HG02642 (cell line): ENCODE results near the gene CXCL12.

Source experiments
- ATAC-seq: cut with Tn5 transposase; IDR thresholded peaks from one replicate; pipeline ENCODE4 v1.9.1; 2021; ENCODE audit warnings: mild to moderate bottlenecking; ENCODE audit not compliant: unreplicated experiment, poor library complexity

Gene CXCL12

DNA sequence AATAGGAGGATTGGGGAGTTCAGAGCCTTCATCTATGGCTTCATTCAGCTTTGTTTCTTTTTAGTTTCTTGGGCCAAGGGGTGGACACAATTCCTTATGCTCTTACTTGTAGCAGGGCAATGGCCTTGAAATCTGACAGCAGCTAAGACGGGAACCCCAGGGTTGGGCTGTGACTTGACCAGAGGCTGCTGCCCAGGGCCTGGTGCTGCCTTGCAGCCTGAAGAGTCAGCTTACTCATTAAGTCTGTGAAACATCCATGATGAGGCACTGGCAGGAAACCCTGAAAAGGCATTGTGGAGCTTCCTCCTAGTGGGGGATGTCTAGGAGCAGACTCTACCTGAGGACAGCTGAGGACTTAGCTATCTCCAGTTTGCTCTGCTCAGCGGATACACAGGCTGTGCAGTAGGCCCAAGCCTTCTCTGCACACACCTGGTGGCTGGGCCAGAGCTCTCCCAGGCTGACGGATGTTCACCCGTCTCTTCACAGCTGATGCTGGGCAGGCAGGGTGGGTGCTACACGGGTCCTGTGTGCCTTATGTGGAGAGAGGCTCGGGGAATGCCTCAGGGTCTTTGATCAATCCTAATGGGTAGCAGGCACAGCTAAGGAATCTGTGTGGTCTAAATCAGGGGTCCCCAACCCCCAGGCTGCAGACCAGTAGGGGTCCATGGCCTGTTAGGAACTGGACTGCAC is 17.8 kb downstream of the CXCL12 start:
- ATAC-seq, result no peak

DNA sequence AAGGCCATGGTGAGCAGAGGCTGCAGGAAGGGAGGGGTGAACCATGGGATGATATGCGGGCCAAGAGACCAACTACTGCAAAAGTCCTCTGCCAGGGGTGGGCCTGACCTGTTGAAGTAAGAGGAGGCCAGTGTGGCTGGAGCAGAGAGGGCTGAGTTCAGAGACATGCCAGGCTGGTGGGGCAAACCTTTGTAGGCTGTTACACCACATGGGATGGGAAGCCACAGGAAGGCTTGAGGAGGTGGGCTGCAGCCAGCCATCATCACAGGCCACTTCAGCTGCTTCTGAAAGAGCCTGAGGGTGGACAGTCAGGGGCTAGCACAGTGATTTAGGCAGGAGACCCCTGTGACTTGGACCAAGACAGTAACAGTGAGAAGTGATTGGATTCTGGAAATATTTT is 20.3 kb downstream of the CXCL12 start:
- ATAC-seq, result no peak

DNA sequence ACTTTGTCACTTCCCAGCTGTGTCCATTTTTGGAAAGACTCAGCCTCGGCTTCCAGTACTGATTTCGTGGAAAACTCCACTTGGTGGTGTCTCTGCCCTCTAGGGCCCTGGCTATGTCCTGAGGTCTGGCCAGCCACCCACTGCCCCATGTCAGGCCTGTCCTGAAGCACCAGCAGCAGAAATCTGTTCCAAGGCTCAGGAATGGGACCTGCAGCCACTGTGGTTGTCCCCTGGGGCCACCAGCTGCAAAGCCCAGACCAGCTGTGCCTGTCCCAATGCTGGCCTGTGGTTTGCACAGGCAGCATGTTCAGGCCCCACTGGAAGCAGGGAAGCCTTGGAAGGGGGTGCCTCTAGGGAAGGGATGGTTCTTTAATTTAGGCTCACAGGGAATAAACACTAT is 21.2 kb downstream of the CXCL12 start:
- ATAC-seq, result no peak

DNA sequence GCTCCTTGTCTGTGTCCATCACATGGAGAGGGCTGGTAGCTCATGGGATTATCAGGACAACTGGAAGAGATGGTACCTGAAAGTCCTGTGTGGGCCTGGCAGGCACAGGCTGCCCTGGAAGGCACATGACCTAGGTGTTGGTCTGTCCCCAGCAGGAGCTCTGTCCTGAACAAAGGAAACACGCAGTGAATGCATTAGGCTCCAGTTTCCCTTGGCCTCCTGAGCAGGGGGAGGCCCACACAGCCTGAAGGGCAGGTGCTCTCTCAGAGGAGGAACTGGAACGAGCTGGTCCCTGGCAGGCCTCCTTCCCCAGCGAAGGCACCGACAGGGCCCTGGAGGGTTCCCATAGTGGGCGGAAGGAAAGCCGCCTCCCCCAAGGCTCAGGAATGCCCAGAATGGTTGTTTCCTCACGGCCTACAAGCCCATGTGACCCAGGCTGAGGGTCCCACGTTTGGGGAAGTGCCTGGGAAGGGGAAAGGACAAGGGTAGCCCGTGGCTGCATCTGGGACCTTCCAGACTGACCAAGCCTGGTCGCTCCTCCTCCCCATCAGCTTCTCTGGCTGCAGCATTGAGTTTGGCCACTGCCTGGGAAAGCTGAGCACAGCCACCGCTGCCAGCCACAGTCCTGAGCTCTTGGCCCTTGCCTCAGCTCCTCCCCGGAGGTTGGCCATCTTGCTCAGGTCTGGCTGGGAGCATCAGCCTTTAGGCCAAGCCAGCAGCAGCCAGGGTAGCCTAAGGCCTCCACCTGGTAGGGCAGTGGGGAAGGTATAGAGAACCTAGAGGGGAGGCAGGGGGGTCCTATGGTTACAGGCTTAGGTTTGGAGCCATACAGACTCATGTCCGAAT is 21.8 kb downstream of the CXCL12 start:
- ATAC-seq, result no peak

DNA sequence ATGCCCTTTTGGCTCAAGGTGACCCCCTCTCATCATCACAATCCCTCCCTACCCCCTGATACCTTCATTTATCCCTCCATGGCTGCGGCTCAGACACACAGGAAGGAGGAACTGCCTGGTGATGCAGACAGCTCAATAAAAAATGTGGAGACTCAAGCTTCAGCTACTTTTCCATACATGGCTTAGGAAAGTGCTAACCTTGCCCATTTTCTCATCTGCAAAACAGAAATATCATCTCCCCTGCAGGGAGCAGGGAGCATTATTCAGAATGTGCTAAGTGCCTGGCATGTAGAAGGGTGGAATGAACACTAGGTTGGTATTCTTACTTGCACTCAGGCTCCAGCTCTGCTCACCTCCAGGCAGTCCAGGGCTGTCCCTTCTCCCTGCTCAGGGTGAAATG is 23.8 kb downstream of the CXCL12 start:
- ATAC-seq, result no peak

DNA sequence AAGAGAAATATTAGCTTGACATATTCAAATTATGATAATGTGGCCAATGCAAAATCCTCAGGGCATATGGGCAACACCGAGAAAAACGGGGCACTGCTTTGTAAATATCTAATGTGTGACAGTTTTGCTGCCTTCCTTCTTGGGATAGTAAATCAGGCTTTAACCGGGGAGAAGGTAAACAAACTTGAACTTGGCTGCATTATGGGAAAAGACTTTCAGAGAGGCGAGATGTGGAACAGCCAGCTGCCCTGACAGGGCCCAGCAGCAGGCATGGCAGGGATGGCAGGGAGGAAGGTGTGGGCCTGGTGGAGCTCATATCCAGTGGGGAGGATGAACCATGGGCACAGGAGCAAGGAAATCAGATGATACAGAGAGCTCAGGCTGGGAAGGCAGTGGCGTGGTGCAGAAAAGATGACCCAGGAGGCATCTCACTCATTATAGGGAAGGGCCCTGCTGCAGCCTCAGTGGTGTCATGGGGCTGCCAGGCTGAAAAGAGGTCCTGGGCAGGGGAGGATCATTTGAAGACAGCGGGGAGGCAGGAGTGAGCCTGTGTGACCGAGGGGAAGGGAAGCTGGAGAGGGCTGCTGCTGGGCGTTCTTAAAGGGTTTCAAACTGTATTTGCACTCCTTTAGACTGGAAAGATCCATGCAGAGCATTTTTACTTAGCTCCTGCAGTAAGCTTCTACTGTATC is 26.7 kb downstream of the CXCL12 start:
- ATAC-seq, result no peak

DNA sequence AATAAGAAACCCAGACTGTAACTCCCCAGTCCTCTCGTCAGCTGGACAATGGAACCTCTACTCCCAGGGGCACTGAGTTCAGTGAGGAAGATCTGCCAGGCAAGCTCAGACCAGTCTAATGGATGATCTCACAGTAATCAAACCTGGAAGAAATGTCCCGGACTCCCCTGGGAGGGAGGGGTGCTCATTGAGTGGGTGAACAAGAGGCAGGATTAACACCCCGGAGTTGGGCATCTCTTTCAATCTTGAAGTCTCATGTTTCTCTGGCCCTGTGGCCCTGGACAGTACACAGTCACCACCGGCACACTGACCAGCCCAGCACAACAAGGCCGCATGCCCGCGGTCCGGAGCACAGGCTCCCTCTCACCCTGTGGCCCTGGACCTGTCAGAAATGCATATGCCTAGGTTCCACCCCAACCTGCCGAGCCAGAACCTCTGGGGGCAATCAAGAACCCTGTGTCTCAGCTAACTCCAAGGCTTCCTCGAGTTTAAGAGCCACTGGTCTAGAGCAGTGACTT is 27.8 kb downstream of the CXCL12 start:
- ATAC-seq, result no peak

DNA sequence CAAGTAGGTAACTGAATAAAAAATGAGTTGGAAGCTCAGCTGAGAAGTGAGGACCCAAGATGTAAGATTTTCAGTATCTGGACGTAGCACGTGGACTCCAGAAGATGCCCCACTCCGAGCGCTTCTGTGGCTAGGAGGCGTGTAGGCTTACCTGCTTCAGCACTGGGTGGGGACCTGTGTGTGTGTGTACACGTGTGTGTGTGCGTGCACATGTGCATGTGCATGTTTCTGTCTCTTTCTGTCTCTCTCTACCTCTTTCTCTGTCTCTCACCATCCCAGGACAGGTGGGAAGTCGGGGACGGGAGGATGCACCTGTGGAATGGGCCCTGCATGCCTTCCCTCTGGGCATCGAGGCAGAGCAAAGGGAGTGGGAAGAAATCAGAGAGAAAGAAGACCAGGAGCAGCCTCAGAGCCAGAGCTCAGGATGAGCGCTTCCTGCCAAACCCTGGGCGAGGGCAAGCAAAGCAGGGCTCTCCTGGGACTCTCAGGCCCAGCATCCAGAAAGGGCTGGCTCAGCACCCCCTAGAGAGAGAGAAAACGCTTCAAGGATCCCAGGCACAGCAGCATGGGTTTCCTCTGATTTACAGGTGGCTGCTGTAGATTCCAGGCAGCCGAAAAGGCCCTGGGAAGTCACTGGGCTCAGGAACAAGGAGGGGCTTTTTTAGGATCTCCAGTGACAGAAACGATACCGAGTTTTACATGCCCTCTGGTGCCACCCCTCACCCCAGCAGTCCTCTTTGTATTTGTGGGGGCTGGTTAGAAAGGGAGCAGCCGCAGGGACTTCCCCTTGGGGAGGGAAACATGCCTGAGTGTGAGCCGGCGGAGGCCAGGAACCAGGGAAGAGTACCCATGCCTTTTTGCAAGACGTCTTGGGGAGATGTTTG is 28.5 kb downstream of the CXCL12 start:
- ATAC-seq, result no peak

DNA sequence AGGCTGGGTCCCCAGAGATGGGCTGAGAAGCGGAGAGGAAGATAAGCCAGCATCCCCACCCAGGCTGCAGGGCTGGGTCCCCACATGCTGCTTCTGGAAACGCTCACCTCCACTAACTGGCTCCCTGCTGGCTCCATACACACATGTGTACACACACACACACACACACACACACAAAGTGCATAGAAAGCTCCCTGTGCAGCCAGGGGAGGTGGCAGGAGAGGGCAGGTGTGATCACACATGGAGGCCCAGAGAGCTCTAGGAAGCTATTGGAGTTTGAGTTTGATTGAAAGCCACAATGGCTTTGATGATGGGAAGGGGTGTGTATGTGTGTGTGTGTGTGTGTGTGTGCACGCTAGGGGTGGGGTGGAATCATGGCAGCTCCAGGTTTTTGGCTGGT is 29.3 kb downstream of the CXCL12 start:
- ATAC-seq, result no peak

DNA sequence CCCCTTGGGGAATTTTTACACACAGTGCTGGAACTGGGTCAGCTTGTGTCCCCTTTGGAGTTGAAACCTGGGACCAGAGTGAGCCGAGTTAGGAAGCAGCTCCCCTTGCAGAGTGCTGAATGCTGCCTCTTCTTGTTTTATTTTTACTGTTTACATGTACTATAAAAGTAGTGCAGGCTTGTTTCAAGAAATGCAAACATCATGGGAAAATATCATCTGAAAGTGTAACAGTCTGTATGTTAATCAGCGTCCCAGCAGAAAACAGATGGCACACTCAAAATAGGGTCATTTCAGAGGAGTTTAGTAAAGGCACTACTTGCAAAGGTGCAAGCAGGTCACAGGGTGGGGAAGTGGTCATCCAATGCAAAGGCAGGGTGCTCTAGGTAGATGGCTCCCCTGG is 30.1 kb downstream of the CXCL12 start:
- no peak for ATAC-seq

DNA sequence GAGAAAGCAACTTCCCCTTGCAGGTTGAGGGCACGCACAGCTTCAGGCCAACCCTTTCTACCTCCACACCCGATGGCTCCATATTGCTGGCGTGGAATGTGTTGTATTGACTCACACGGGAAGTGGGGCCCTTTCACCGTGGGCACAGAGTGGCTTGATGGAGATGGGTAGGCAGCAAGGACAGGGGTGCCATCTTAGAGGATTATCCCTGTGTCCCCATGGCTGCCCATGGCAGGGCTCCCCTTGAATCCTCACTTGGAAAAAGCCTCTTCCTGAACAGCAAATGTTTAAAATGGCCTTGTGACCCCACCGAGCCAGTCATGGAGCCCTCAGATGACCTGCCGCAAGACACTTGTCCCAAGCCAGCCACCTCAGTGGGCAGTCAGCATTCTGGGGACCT is 31.2 kb downstream of the CXCL12 start:
- no peak for ATAC-seq

DNA sequence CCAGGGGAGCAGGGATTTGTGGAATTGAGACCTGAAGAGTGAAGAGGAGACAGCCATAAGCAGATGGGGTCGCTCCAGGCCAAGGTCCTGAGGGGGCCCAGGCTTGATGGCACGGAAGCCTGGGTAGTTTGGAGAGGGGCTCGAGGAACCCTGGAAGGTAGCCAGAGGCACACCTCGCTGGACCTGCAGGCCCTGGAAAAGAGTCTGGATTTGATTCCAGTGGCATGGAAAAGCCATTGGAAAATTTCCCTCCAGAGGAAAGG is 31.8 kb downstream of the CXCL12 start:
- no peak for ATAC-seq

DNA sequence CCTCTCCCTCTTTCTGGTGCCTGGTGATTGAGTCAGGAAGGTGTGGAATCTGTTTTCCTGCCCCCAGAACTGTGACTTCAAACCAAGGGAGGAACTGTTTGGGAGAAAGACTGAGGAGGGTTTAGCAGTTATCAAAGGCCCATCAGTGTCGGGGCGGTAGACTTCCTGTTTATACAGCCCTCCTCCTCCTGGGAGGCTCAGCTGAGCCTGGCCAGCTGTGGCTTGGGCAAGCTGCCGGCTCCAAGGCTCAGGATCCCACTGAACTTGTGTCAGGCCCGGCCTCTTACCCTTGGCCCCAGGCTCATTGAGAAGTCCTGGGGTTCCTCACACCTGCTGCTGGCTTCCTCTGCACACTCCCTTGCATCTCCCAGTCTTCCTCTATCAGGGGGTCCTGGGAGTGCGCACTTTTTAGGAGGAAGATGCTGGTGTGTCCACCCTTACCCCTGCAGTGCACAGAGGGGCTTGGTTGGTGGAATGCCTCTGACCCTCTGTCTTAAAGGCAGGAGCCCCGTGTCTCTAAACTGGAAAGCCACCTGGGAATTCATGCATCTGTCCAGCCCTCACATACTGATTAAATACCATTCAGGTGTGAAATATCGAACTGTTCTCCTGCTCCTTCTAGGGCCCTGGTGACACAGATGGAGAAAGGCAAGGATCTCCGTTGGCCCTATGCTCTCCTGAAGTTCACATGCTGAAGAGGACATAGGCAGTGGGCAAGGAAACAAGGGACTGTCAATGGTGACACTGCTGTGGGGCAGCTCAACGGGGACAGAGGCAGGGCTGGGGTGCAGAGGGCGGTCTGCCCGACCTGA is 32.4 kb downstream of the CXCL12 start:
- ATAC-seq, result no peak

DNA sequence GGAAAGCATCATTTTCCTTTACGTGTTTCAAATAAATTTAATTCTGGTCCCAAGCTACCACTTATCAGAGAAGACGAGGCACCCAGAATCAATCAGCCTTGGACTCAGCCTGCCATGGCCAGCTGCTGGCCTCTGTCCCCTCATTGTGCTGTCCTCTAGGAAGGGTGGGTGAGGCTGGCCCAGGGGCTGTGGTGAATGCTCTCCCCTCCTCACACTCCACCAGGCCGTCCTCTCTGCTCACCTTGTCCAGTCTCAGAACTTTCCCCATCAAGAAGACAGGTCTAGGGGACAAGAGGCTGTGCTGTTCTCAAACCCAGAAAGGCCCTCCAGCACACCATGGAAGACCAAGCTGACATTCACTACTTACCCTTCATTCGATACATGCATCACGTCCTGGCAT is 36.4 kb downstream of the CXCL12 start:
- no peak for ATAC-seq

DNA sequence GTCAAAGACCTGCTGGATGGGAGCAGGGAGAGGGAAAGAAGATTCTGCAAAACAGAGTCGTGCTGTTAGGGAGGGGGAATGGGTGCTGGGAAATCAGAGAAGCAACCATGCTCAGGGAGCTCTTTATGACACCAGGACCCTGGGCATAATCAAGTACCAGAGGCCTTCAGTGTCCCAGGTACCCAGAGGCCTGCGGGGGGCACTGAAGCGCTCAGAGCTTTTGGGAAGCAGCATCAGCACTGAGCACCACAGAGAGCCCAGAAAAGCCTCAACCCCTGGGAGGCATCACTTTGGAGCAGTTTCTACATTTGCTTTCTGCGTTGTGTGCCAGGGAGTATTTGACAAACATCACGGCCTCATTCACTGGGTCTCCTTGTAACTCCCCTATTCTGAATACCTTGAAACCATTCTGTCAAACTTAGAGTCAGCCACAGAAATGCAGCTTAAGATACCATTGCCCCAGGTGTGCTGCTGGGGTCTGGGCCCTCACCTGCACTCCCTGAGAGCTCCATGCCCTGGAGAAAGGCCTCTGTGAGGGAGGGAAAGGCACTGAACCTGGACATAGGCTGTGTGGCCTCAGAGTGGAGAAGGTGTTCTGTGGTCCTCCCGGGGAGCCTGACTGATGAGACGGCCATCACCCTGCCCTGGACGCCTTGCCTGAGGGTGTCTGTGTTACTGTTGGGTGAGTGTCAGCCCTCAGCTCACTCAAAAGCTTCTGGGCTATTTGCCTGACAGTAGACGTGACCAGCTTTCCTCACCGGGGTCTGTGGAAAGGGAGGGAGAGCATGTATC is 37.1 kb downstream of the CXCL12 start:
- ATAC-seq, result no peak

DNA sequence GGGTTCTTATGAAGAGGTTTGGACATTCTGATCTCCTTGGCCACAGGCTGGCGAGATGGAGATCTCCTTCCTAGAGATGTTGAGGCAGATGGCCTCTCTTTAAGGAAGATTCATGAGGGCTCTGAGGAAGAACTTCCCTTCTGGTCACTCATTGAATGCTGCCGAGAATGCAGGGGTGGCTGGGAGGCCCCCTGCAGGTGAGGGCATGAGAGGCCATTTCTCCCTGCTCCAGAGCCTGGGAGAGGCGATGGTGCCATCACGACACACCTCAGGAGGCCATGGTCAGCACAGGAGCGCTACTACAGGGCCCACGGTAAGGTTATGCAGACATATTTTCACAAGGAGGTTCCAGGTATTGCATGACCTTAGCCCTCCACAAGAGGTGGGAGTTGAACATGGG is 40.2 kb downstream of the CXCL12 start:
- ATAC-seq, result no peak

DNA sequence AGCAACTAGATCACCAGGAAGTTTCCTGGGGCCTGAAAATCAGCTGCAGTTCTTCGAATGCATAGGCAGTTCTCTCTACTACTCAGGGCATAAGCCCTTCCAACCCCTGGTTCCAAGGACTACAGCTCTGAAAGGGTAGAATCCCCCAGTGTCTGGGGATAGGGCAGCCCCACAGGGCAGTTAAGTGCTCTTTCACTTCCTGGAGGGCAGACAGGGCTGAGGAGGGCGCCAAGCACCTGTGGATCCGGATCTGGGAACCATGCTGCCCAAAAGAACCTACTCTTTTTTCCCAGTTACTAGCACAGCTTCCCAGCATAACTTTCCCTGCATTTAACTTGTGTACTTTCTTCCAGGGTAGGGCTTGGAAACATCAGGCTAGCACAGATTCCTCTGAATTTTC is 41.1 kb downstream of the CXCL12 start:
- ATAC-seq, result no peak

DNA sequence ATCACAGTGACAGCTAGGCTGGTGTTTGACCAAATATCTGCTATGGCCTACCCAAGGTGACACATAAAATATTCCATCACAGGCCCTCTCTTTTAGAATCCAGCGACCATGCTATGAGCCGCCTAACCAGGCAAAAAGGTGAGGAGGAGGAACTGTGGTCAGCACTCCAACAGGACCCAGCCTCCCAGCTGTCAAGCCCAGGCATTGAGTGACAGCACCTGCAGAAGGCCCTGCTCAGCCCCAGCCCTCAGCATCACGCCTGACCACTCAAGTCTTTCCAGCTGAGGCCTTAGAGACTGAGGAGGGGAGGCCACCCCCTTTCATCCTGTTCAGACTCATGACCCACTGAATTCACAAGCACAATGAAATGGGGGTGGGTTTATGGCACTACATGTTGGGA is 43.0 kb downstream of the CXCL12 start:
- ATAC-seq, result no peak

DNA sequence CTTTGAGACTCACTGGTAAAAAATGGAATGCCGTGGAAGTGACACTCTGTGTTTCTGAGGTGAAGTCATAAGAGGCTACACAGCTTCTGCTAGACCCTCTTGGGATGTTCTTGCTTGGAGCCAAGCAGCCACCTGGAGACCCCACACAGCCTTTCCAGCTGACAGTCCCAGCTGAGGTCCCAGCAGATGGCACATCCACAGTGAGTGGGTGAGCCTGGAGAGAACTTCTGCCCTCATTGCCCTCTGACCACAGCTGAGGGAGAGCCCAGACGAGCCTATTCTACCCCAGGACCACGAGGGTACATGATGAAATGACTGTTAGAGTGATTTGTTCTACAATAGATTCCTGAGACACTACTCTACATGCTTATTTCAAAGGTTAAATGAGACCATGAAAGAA is 44.3 kb downstream of the CXCL12 start:
- no peak for ATAC-seq
